ENCODE measurements around the gene FMNL2.

DNA sequence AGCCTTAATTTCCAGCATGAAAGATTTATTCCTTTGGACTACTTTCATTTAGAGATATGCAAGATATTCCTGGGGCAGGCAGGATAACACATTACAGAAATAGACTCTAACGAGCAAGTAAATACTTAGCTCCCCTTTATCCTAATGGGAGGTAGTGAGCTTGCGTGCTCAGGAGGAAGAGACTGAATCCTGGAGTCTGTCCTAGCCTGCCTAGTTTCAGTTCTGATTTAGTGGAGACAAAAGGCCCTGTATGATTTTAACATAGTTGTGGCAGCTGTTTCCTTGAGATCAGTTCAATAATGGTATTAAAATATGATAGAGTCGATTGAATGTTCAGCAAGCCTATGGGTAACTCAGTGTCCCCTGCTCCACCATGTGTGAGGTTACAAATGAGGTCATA lies 109.5 kb downstream of the FMNL2 start:
- TF ChIP-seq, protein P1, sequence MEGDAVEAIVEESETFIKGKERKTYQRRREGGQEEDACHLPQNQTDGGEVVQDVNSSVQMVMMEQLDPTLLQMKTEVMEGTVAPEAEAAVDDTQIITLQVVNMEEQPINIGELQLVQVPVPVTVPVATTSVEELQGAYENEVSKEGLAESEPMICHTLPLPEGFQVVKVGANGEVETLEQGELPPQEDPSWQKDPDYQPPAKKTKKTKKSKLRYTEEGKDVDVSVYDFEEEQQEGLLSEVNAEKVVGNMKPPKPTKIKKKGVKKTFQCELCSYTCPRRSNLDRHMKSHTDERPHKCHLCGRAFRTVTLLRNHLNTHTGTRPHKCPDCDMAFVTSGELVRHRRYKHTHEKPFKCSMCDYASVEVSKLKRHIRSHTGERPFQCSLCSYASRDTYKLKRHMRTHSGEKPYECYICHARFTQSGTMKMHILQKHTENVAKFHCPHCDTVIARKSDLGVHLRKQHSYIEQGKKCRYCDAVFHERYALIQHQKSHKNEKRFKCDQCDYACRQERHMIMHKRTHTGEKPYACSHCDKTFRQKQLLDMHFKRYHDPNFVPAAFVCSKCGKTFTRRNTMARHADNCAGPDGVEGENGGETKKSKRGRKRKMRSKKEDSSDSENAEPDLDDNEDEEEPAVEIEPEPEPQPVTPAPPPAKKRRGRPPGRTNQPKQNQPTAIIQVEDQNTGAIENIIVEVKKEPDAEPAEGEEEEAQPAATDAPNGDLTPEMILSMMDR (IDR thresholded peaks at IDR 0.05): no peak
- no peak for TF ChIP-seq ZFX (IDR thresholded peaks at IDR 0.05; ENCODE audit: borderline replicate concordance)
